Fibroblast of mammary gland (primary cell): ENCODE measurements around the gene FURIN.

Source experiments
- DNase-seq: peaks from one replicate; pipeline ENCODE4 v3.0.0-alpha.2; 2010; ENCODE audit warnings: low read depth
- H3K4me3 ChIP-seq: 2 replicates; pipeline ENCODE4 v1.5.1; 2011; ENCODE audit warnings: low read depth, mild to moderate bottlenecking, low read length, moderate library complexity; ENCODE audit not compliant: control insufficient read depth
- CTCF ChIP-seq: conservative IDR thresholded peaks from 2 replicates; pipeline ENCODE4 v1.5.1; 2011; ENCODE audit warnings: low read depth, low read length, inconsistent platforms; ENCODE audit not compliant: control insufficient read depth, insufficient read depth

The FURIN gene

GRCh38 chr15:90912770-90913075 is 44.3 kb downstream of the FURIN start:
- H3K4me3 ChIP-seq = no peak overlapping the region
- no peak for DNase-seq
- no peak for TF ChIP-seq CTCF

- H3K4me3 ChIP-seq = no peak overlapping the region
- no peak for TF ChIP-seq CTCF
- no peak for DNase-seq
These were observed 45.1 kb downstream of the FURIN start for GRCh38 chr15:90913398-90913944.

- TF ChIP-seq CTCF = no peak
- no peak for DNase-seq
These were observed 46.1 kb downstream of the FURIN start for GRCh38 chr15:90914305-90915080.

GRCh38 chr15:90915216-90915807 is 46.9 kb downstream of the FURIN start:
- DNase-seq = no peak
- H3K4me3 ChIP-seq = no peak overlapping the region
- no peak for TF ChIP-seq CTCF

More at GRCh38 chr15:90914305-90915080, 46.1 kb downstream of the FURIN start:
- H3K4me3 ChIP-seq = no peak overlapping the region

DNA sequence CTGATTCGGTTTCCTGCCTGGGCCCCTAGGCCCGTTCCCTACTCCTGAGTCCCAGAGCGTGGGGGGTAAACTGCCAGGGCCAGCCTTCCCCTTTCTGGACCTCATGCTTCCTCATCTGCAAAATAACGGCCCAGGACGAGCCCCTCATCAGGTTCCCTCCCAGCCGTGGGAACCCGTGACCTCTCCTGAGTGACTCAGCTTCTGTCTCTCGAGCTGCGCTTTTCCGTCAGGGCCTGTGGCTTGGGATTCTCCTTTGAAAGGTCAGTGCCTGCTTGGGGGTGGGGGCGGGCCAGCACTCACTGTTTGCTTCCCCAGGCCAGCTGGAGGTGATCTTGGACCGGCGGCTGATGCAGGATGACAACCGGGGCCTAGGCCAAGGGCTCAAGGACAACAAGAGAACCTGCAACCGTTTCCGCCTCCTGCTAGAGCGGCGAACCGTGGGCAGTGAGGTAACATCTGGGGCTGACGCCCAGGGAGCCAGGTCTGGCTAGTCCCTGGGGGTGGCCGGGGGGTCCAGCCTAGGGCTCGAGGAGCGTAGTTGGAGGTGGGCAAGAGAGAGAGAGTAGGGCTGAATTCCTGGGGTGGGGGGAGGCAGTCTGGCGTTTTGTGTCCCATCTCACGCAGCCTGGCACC is 47.5 kb downstream of the FURIN start:
- TF ChIP-seq CTCF = no peak
- H3K4me3 ChIP-seq = no peak overlapping the region
- DNase-seq = no peak

GRCh38 chr15:90916461-90916860 is 48.1 kb downstream of the FURIN start:
- TF ChIP-seq CTCF = no peak
- H3K4me3 ChIP-seq = no peak overlapping the region
- no peak for DNase-seq
